SK-N-SH (cell line): ENCODE measurements around the gene ZMYND15. TPM values are rescaled to one million over a fixed set of nuclear protein-coding genes. Genes with fewer than 3 reads are reported as not detected.

ENCODE experiments used
- CTCF ChIA-PET: fragments of 300-600, 350-600 bp; formaldehyde crosslinking; extraction: SDS; loops from one replicate; lab custom pipeline; 2021; lab: Yijun Ruan, JAX
- POLR2A ChIA-PET: fragments of 350-600 bp; sonication (Branson Sonifier 250); formaldehyde crosslinking; extraction: SDS; loops from one replicate; lab custom pipeline; 2020; ENCODE audit warnings: antibody characterized with exemption, inconsistent platforms; lab: Yijun Ruan, JAX
- DNase-seq: peaks from one replicate; pipeline ENCODE4 v3.0.0; 2012
- H2AFZ ChIP-seq: fragments of 200-600 bp; sonication (generic); 2 replicates; pipeline ENCODE4 v1.8.1; 2016; ENCODE audit warnings: antibody characterized with exemption, mild to moderate bottlenecking, low read depth
- H3F3A ChIP-seq: fragments of 200-600 bp; sonication (generic); replicated peaks from 2 replicates; pipeline ENCODE3; 2016; ENCODE audit warnings: antibody characterized with exemption, mild to moderate bottlenecking; ENCODE audit not compliant: insufficient read depth
- H3K27ac ChIP-seq, 2 experiments: fragments of 200-500 bp in 1 of 2; fragments of 200-600 bp in 1 of 2; sonication (Bioruptor generic) in 1 of 2; sonication (generic), shearing (Covaris generic) in 1 of 2; 2 replicates each; pipeline versions ENCODE4 v1.5.1 to v1.6.1; 2014 to 2016; ENCODE audit warnings: low read depth in 2 of 2, inconsistent platforms in 1 of 2, low read length in 1 of 2, mild to moderate bottlenecking in 1 of 2, mixed read lengths in 1 of 2
- H3K27me3 ChIP-seq: fragments of 200-600 bp; sonication (generic), shearing (Covaris generic); 2 replicates; pipeline ENCODE4 v1.6.1; 2016; ENCODE audit warnings: mixed run types; ENCODE audit not compliant: insufficient read depth
- H3K36me3 ChIP-seq, 2 experiments: fragments of 200-500 bp in 1 of 2; fragments of 200-600 bp in 1 of 2; sonication (Bioruptor generic) in 1 of 2; sonication (generic) in 1 of 2; replicated peaks in 1 of 2; 2 replicates each; pipeline versions ENCODE3 to v1.5.1; 2014 to 2016; ENCODE audit warnings: low read length in 1 of 2, mild to moderate bottlenecking in 1 of 2; ENCODE audit not compliant: insufficient read depth in 2 of 2, control insufficient read depth in 1 of 2
- H3K4me1 ChIP-seq, 2 experiments: fragments of 200-500 bp in 1 of 2; fragments of 200-600 bp in 1 of 2; sonication (Bioruptor generic) in 1 of 2; sonication (generic), shearing (Covaris generic) in 1 of 2; 2 replicates each; pipeline versions ENCODE4 v1.5.1 to v1.6.1; 2014 to 2016; ENCODE audit warnings: low read depth in 1 of 2, low read length in 1 of 2, mixed run types in 1 of 2; ENCODE audit not compliant: insufficient read depth in 2 of 2, control insufficient read depth in 1 of 2
- H3K4me2 ChIP-seq: fragments of 200-600 bp; sonication (generic), shearing (Covaris generic); 2 replicates; pipeline ENCODE4 v1.6.1; 2017; ENCODE audit warnings: mixed run types
- H3K4me3 ChIP-seq, 2 experiments: fragments of 200-500 bp in 1 of 2; fragments of 200-600 bp in 1 of 2; sonication (Bioruptor generic) in 1 of 2; sonication (generic), shearing (Covaris generic) in 1 of 2; 2 replicates each; pipeline versions ENCODE4 v1.5.1 to v1.8.1; 2014 to 2016; ENCODE audit warnings: low read depth in 2 of 2, inconsistent platforms in 1 of 2, low read length in 1 of 2, mild to moderate bottlenecking in 1 of 2, mixed read lengths in 1 of 2, moderate library complexity in 1 of 2
- H3K79me2 ChIP-seq: fragments of 200-600 bp; sonication (generic); 2 replicates; pipeline ENCODE4 v1.8.1; 2017; ENCODE audit warnings: mild to moderate bottlenecking; ENCODE audit not compliant: insufficient read depth
- H3K9ac ChIP-seq: fragments of 200-600 bp; sonication (generic); 2 replicates; pipeline ENCODE4 v1.6.1; 2017; ENCODE audit warnings: mixed run types
- H3K9me2 ChIP-seq: fragments of 200-600 bp; sonication (generic); 2 replicates; pipeline ENCODE4 v1.6.1; 2017; ENCODE audit warnings: mixed run types
- H3K9me3 ChIP-seq: fragments of 200-600 bp; sonication (generic); 2 replicates; pipeline ENCODE4 v1.6.1; 2017; ENCODE audit warnings: mixed run types, mild to moderate bottlenecking, moderate library complexity
- H4K20me1 ChIP-seq: fragments of 200-600 bp; sonication (generic); 2 replicates; pipeline ENCODE4 v1.6.1; 2017; ENCODE audit warnings: mild to moderate bottlenecking, mixed run types; ENCODE audit not compliant: insufficient read depth
- CHD2 ChIP-seq: fragments of 150-350 bp; IDR thresholded peaks from 2 replicates; pipeline ENCODE4 v1.6.1; 2018; ENCODE audit warnings: low read length; ENCODE audit not compliant: partially characterized antibody
- ELF1 ChIP-seq: IDR thresholded peaks from 2 replicates; pipeline ENCODE4 v1.4.0; 2012
- EP300 ChIP-seq, 2 experiments: IDR thresholded peaks; 2 replicates each; pipeline versions ENCODE4 v1.4.0 to v1.6.1; 2012; ENCODE audit warnings: borderline replicate concordance in 1 of 2, low read depth in 1 of 2, low read length in 1 of 2
- EZH2phosphoT487 ChIP-seq: fragments of 200-600 bp; sonication (generic); IDR thresholded peaks from 2 replicates; pipeline ENCODE4 v1.6.1; 2017; ENCODE audit warnings: low read depth, mixed run types, mild to moderate bottlenecking, antibody characterized with exemption, moderate library complexity, borderline replicate concordance
- FOSL2 ChIP-seq: IDR thresholded peaks from 2 replicates; pipeline ENCODE4 v1.4.0; 2012; ENCODE audit warnings: low read depth, mild to moderate bottlenecking, moderate library complexity, borderline replicate concordance
- FOXJ3 ChIP-seq: sonication (generic); formaldehyde crosslinking; IDR thresholded peaks from 2 replicates; pipeline ENCODE4 v1.5.1; 2020; ENCODE audit warnings: mild to moderate bottlenecking, missing genetic modification reagents
- FOXM1 ChIP-seq: IDR thresholded peaks from 2 replicates; pipeline ENCODE4 v1.4.0; 2012; ENCODE audit warnings: low read depth, mild to moderate bottlenecking
- NFIC ChIP-seq: IDR thresholded peaks from 2 replicates; pipeline ENCODE4 v1.4.0; 2012; ENCODE audit warnings: borderline replicate concordance
- RFX5 ChIP-seq: IDR thresholded peaks from 2 replicates; pipeline ENCODE4 v1.6.1; 2012; ENCODE audit warnings: mild to moderate bottlenecking, improper control_type of control experiment, low read length
- RXRA ChIP-seq: IDR thresholded peaks from 2 replicates; pipeline ENCODE4 v1.4.0; 2012; ENCODE audit warnings: low read depth, mild to moderate bottlenecking, borderline replicate concordance
- SMC3 ChIP-seq: IDR thresholded peaks from 2 replicates; pipeline ENCODE4 v1.6.1; 2012; ENCODE audit warnings: low read depth, low read length, improper control_type of control experiment
- TEAD4 ChIP-seq: IDR thresholded peaks from 2 replicates; pipeline ENCODE4 v1.4.0; 2012; ENCODE audit warnings: mild to moderate bottlenecking, borderline replicate concordance; ENCODE audit not compliant: insufficient read depth
- USF1 ChIP-seq: IDR thresholded peaks from 2 replicates; pipeline ENCODE4 v1.4.0; 2012; ENCODE audit warnings: low read depth, borderline replicate concordance
- WGBS: methylation state at CpG from one replicate; pipeline ENCODE4 v1.1.6; 2017; ENCODE audit warnings: low lambda C conversion rate; 5-methylcytosine and 5-hydroxymethylcytosine counted together
- polyA plus RNA-seq, 3 experiments: library from polyadenylated mRNA; depleted of rRNA; stranded (reverse); fragments of >200 nt; gene quantifications; 2 replicates each; pipeline ENCODE4 v1.2.3, GENCODE V29; 2012

ZMYND15 gene
- polyA plus RNA-seq, 1 of the 3 experiments (the other 2 are of a cell fraction), result 0.08 TPM

GRCh38 chr17:4740584-4740983 is 951 bp downstream of the ZMYND15 start:
- no peak overlapping the region for H3K9ac ChIP-seq
- no peaks in the 10 kb centered on the region for H3K79me2 ChIP-seq
- H3K4me3 ChIP-seq, result no peak overlapping the region
- CTCF ChIA-PET, result interaction anchor here (1.6 to 2.5 kb wide), 2 partner anchors 9 to 49 kb away, joined by 6 read pairs; partner anchors contain the start of gene MED11
- DNase-seq, result no peak
- no peaks in the 10 kb centered on the region for H3K36me3 ChIP-seq
- WGBS, result 97% methylated on average over 8 of the region's 8 CpGs
- no peaks in the 10 kb centered on the region for H3K9me2 ChIP-seq
- H2AFZ ChIP-seq, result no peak overlapping the region
- POLR2A ChIA-PET, result no interaction called here
- TF ChIP-seq TEAD4, result no peak
- no peak for TF ChIP-seq RXRA
- TF ChIP-seq FOSL2, result no peak
- H3K4me1 ChIP-seq, result peaks cover 0 to 7% of the 10 kb centered on the region in 2 experiments; a peak in 1 of 4 replicates
- H3F3A ChIP-seq, result peaks cover 6% of the 10 kb centered on the region
- H3K4me2 ChIP-seq, result no peak overlapping the region
- H3K27me3 ChIP-seq, result peaks cover 23% of the 10 kb centered on the region
- H3K9me3 ChIP-seq, result no peaks in the 10 kb centered on the region
- no peak overlapping the region for H3K27ac ChIP-seq
- no peaks in the 10 kb centered on the region for H4K20me1 ChIP-seq

GRCh38 chr17:4741544-4741943 is 1.9 kb downstream of the ZMYND15 start:
- H3K4me2 ChIP-seq, result no peak overlapping the region
- H3K9ac ChIP-seq, result no peak overlapping the region
- no peaks in the 10 kb centered on the region for H3K79me2 ChIP-seq
- ChIA-PET POLR2A (no interaction called here), CTCF (interaction anchor here (0.6 to 2.5 kb wide), 5 partner anchors 9 to 149 kb away, joined by 3 to 6 read pairs (median 3); partner anchors contain the start of gene MED11)
- no peak overlapping the region for H2AFZ ChIP-seq
- no peaks in the 10 kb centered on the region for H4K20me1 ChIP-seq
- no peak for DNase-seq
- H3K9me3 ChIP-seq, result no peaks in the 10 kb centered on the region
- WGBS, result 93% methylated on average over 8 of the region's 8 CpGs
- no peaks in the 10 kb centered on the region for H3K36me3 ChIP-seq
- peaks cover 6% of the 10 kb centered on the region for H3F3A ChIP-seq
- H3K4me1 ChIP-seq, result peaks cover 0 to 7% of the 10 kb centered on the region in 2 experiments; a peak in 1 of 4 replicates
- TF ChIP-seq USF1, result no peak
- TF ChIP-seq SMC3, result no peak
- no peak for TF ChIP-seq CHD2
- TF ChIP-seq RFX5, result no peak
- TF ChIP-seq EP300 (IDR thresholded peaks at IDR 0.05; ENCODE audit: borderline replicate concordance in 1 of 2, low read depth in 1 of 2, low read length in 1 of 2), result no peak
- no peak for TF ChIP-seq EZH2phosphoT487
- TF ChIP-seq ELF1, result no peak
- no peak for TF ChIP-seq FOXJ3 (CRISPR knock-in tag)
- no peak for TF ChIP-seq FOXM1
- TF ChIP-seq NFIC, result no peak
- TF ChIP-seq TEAD4, result no peak
- peaks cover 33% of the 10 kb centered on the region for H3K27me3 ChIP-seq
- no peak overlapping the region for H3K27ac ChIP-seq
- H3K4me3 ChIP-seq, result no peak overlapping the region
- H3K9me2 ChIP-seq, result no peaks in the 10 kb centered on the region
